Erythroblast (primary cell): ENCODE results near the gene CELF4.

Experiments
- GATA1 ChIP-seq: IDR thresholded peaks from 2 replicates; pipeline ENCODE4 v1.6.1; 2011; ENCODE audit warnings: low read depth, mild to moderate bottlenecking, control low read depth, low read length, moderate library complexity
- POLR2A ChIP-seq: IDR thresholded peaks from 2 replicates; pipeline ENCODE4 v1.6.1; 2011; ENCODE audit warnings: mild to moderate bottlenecking, low read length

- TF ChIP-seq POLR2A = no peak
- no peak for TF ChIP-seq GATA1
Measured at GRCh38 chr18:37321582-37322491, 243.8 kb downstream of the CELF4 start.
